ENCODE results near the gene ZYX.
"Not testable (repeated sequence)": the region's sequence is repeated elsewhere in the genome, so short reads cannot be mapped to it uniquely, and the experiment has no call there.

ZYX gene

DNA sequence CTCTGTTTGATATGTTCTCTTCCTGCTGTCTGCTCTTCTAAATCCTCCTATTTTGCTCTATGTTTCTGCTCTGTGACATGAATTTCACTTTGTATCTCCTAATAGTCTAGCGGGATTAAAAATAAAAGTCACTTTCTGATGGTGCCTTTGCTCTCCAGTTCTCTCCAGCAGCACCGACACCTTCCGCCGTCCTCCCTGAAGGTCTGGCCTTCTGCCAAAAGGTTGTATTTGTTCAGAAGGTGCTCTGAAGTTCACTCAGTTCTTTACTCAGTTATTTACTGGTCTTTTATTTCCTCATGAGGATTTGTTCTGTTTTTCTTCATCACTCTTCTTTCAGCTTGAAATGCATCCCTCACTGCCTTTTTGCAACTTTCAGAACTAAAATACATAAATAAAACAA, 38.7 kb downstream of the ZYX start:
- DNase-seq: no peak

DNA sequence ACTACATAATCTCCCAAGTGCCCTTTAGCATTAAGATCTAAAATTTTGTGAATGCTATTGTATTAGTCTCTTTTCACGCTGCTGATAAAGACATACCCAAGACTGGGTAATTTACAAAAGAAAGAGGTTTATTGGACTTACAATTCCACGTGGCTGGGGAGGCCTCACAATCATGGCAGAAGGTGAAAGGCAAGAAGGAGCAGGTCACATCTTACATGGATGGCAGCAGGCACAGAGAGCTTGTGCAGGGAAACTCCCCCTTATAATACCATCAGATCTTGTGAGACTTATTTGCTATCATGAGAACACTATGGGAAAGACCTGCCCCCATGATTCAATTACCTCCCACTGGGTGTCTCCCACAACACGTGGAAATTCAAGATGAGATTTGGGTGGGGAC, 39.5 kb downstream of the ZYX start:
- DNase-seq: not testable (repeated sequence)

DNA sequence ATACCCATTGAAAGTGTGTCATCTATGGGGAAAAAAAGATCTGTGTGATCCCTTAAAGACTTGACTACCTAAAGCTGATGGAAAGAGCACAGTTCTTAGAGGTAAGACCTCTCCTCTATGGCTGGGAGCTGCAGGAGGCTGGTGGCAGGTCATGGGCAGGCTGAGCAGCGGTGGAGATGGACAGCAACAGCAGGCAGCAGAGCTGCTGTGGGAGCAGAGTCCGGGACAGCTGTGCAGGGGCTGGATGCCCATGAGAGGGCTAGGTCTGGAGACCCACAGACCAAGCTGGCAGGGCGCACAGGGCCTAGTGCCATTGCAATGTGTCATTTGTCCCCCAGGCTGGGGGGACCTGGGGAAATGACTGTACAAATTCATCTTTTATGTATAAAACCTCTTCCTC, 40.9 kb downstream of the ZYX start:
- no peak for DNase-seq

DNA sequence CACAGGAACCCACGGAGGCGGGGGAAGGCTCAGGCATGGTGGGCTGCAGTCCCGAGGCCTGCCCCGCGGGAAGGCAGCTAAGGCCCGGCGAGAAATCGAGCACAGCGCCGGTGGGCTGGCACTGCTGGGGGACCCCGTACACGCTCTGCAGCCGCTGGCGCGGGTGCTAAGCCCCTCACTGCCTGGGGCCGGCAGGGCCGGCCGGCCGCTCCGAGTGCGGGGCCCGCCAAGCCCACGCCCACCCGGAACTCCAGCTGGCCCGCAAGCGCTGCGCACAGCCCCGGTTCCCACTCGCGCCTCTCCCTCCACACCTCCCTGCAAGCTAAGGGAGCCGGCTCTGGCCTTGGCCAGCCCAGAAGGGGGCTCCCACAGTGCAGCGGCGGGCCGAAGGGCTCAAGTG, 43.3 kb downstream of the ZYX start:
- not testable (repeated sequence) for DNase-seq

DNA sequence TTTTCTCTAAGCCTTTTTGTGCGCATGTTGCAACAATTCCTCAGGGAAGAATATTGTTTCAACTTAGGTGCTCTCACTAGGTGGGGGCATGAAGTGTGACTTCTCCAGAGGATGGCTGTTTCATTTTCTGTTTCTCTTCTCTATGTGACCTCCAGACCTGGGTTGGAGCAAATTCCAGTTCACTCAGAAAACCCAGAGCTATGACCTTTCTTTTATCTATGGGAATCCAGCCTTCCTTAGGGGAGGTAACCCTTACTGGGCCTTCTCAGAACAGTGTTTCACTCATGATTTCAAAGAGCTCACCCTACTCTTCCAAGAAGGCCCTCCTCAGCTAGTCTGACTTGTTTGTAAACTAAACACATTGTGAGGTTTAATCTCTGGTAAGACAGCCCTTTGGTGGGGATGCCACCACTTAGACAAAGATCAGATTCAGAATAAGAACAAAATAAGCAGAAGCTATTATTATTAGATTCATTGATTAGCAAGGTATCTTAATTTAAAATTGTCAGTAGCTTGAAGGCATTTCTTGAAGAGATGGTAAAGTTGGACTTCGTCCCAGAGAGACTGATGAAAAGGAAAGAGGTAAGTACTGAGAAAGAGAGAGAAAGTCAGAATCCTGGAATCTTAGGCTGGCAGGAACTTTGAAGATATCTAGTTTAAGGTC, 45.5 kb downstream of the ZYX start:
- DNase-seq: no peak

DNA sequence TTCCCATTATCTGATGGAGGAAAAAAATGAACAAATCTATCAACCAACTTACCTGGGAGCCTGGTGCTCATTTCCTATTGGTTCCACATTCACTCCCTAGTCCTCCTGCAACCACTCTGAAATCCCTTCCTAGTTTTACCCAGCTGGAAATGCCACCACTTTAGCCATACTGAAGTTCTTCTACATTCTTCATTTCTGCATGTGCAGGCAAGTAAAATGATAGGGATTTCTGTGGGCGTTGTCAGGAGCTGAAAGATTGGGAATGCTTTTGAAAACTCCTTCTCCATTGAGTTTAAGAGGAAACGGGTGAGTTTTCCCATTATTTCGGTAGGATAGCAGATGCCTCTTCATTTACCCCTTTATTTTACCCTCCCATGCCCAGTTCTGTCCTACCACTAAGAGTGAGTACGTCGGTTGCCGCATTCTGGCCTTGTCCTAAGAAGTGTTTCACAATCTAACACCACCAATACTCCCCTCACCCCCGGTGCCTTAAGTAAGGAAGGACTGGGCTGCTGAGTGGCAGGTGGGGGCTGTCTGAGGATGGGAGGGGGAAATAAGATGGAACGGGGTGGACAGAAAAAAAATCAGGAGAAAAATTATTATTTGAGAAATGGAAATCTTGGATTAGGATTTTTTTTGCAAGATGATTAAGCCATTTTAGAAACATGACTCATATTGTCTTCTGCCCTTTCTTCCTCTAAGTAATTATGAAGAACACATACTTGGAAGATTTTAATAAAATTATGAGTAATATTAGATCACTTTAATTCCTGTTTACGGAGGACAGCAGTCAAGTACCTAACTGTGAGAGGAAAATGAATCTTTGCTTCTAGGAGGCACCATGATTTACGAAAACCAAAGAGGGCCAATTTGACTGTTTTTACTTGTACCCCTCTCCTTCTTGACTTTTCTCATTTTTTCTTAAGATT, 48.9 kb downstream of the ZYX start:
- DNase-seq: no peak

DNA sequence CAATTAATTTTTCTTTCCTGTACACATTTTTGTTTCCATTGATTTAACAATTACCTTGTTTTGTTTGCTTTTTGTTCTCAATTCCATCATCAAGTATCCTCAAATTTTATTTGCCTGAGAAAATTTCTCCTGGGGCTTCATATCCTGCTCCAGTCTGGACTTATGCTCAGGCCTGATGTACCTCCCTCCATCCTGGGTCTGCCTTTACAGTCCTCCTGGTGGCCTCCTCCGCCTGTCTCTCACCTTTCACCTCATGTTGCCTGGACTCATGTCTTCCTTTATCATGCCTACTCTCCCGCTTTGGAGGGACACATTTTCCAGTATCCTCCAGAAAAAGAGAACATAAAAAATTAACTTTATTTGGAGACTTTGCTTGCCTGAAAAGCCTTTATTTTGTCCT, 50.0 kb downstream of the ZYX start:
- no peak for DNase-seq

DNA sequence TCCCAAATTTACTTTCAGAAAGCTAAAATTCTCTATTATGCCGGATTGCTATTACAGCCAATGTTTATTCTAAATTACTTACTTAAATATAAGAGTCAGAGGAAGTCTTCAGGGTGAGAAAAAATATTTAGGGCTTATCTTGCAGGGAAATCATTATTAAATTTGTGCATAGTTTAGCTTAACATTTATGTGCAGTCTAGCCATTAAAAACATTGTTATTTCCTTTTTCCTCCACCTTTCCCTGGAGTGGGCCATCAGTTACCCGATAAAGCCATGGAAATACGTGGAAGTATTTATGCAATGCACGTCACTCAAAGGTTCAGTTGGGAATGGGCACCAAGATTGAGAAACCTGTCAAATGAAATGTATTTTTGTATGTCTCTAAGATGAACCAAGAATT, 52.6 kb downstream of the ZYX start:
- no peak for DNase-seq

DNA sequence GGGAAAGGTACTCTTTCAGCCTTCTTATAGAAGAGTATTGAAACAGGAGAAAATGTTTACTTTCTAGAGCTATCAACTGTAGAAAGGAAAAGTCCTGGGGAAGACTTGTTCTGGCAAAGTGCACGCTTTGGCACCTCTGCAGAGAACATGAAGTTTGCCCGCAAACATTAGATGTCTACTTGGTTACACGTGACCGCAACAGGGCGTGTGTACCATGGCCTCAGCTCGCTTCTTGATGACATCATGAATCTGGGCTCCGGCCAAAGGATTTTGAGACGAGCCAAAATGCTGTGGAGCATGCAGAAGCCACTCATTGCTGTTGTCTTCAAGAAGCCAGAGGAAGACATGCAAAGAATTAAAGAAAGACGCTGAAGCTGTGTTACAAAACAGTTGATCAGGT, 53.5 kb downstream of the ZYX start:
- DNase-seq: no peak

DNA sequence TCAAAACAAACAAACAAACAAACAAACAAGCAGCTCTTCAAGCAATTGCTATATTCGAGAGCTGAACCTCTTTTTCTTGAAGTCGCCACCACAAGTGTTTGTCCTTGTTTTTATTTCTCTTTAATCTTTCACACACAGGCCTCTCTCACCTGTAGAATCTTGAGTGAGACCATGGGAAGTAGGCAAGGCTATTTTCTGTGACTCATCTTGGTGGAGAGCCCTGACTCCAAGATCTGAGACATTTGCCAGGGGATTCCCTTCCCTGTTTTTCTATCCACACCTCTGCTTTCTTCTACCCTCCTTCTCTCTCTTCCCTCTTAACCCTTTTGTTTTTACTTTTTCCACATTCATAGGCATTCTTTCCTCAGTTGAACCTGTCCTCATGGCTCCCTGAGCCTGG, 54.1 kb downstream of the ZYX start:
- no peak for DNase-seq

DNA sequence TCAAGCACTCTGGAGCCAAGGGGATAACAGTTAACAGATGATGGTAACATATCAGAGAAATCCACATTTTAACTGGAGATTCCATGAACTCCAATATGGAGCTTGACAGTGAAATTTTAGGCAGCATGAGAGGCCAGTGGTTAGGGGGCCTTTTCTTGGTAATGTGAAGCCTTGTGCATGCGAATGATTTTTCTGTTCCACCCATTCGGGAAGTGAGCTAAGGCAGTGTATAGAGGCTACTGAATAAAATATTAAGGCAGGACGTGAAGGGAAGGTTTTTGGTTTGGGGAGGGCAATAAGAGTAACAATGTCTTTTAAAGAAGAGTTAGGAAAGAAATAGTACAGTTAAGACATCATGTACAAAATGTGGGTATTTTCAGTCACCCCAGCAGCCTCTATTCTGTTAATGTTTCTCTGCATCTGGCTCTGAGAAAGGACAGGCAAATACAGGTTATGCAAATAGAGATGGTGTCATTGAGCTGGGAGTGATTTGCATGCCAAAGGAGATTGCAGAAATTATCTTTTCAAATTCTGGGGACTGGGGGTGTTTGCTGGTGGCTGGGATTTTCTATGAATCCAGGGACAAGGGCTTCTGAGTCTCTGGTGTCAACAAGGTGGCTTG, 55.3 kb downstream of the ZYX start:
- DNase-seq: no peak

DNA sequence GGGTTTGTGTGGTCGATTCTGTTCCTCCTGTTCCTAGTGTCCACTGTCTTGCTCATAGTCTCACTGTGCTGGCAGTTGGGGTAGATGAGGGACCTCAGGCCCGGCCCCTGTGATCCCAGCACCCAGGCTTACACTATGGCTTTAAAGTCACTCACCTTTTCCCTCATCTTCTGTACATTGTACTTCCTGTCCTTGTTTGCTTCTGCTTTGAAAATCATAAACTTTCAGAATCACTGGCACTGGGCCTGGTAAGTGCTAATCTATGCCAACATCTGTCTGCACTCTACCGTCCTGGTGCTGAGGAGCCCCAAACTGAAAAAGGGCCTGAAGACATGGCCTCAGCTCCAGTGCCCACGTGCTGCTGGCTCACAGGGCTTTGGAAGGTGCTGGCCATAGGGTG, 56.4 kb downstream of the ZYX start:
- DNase-seq: no peak

DNA sequence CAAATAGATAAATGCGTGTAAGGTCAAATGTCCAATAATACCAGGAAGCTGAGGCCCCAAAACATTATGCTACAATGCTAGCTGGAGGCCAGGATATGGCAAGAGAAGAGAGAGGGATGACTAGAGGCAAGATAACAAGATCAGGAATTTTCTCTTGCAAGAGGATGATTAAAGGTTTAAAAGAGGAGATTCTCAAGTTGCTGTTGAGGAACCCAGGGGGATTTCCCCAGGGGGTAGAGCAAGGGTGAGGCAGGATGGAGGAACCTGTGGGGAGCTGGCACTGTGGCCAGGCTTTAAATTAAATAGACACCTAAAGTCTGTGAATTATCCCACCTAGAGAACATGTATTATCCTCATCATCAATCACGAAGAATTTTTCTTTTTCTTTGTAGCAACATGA, 58.7 kb downstream of the ZYX start:
- DNase-seq: no peak
